RPMI7951 (cell line): ENCODE data around the gene ERN1. TPM values are rescaled to one million over a fixed set of nuclear protein-coding genes. Genes with fewer than 3 reads are reported as not detected.
"Not testable (repeated sequence)": the region's sequence is repeated elsewhere in the genome, so short reads cannot be mapped to it uniquely, and the experiment has no call there.

Experiments used
- DNase-seq: peaks from one replicate; pipeline ENCODE4 v3.0.0-alpha.2; 2012; ENCODE audit warnings: low read depth
- total RNA-seq: library from RNA; depleted of rRNA; stranded (reverse); fragments of >200 nt; shearing (Covaris generic); gene quantifications from 2 replicates; pipeline ENCODE4 v1.2.3, GENCODE V29; 2014

The ERN1 gene
- total RNA-seq, 1 experiment from 2014 or later = 3.4 TPM

GRCh38 chr17:64135000-64135399 is 5.1 kb upstream of the ERN1 start:
- no peak for DNase-seq

GRCh38 chr17:64134216-64134970 is 4.4 kb upstream of the ERN1 start:
- DNase-seq = no peak

- peak; percentile 67 for DNase-seq
These were observed 3.7 kb upstream of the ERN1 start for GRCh38 chr17:64133546-64134215.

- DNase-seq = no peak
These were observed 1.8 kb upstream of the ERN1 start for GRCh38 chr17:64131606-64132270.

- DNase-seq = peak; percentile 88
These were observed 636 bp upstream of the ERN1 start for GRCh38 chr17:64130559-64131001.

- DNase-seq = no peak
These were observed 504 bp downstream of the ERN1 start for GRCh38 chr17:64129515-64129764.

GRCh38 chr17:64128787-64129514 is 993 bp downstream of the ERN1 start:
- peak; percentile 39 for DNase-seq

GRCh38 chr17:64126918-64127317 is 3.0 kb downstream of the ERN1 start:
- DNase-seq = no peak

GRCh38 chr17:64125937-64126336 is 4.0 kb downstream of the ERN1 start:
- no peak for DNase-seq

GRCh38 chr17:64124609-64125008 is 5.3 kb downstream of the ERN1 start:
- DNase-seq = no peak

GRCh38 chr17:64123114-64123513 is 6.8 kb downstream of the ERN1 start:
- no peak for DNase-seq

GRCh38 chr17:64120972-64121786 is 8.8 kb downstream of the ERN1 start:
- DNase-seq = not testable (repeated sequence)

GRCh38 chr17:64120159-64120810 is 9.7 kb downstream of the ERN1 start:
- DNase-seq = no peak

GRCh38 chr17:64117981-64118979 is 11.7 kb downstream of the ERN1 start:
- DNase-seq = no peak

- DNase-seq = peak; percentile 47
These were observed 14.0 kb downstream of the ERN1 start for GRCh38 chr17:64115822-64116534.

GRCh38 chr17:64115043-64115698 is 14.8 kb downstream of the ERN1 start:
- DNase-seq = no peak

- no peak for DNase-seq
These were observed 16.9 kb downstream of the ERN1 start for GRCh38 chr17:64113006-64113405.

GRCh38 chr17:64111831-64112230 is 18.1 kb downstream of the ERN1 start:
- no peak for DNase-seq
